ENCODE measurements around the gene PLEKHA7. TPM values are rescaled to one million over a fixed set of nuclear protein-coding genes. Genes with fewer than 3 reads are reported as not detected.

PLEKHA7 gene
- polyA plus RNA-seq, 1 of the 3 experiments (the other 2 are of a cell fraction): 0.12 TPM

DNA sequence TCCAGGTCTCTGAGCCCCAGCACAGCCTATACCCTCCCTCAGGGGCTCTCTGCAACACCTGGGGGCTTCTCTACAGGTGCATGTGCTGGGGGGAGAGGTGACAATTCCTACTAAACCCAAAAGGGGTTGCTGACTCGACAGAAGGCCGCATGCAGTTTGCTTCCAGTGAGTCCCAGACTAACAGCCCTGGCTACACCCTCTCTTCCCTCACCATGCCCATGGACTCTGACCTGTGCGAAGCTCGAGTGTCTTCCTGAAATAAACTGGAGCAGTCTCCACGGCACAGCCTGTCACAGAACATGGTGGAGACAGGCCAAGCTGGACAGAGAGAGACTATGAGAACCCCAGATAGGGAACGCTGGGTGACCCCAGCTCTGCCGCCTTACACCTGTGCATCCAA lies 16.6 kb downstream of the PLEKHA7 start (continued):
- TF ChIP-seq RFX5 (IDR thresholded peaks at IDR 0.05; ENCODE audit: low read length) (no peak), EP300 (IDR thresholded peaks at IDR 0.05; ENCODE audit: borderline replicate concordance in 1 of 2, low read depth in 1 of 2, low read length in 1 of 2) (no peak), FOSL2 (IDR thresholded peaks at IDR 0.05; ENCODE audit: borderline replicate concordance, low read depth) (no peak)

DNA sequence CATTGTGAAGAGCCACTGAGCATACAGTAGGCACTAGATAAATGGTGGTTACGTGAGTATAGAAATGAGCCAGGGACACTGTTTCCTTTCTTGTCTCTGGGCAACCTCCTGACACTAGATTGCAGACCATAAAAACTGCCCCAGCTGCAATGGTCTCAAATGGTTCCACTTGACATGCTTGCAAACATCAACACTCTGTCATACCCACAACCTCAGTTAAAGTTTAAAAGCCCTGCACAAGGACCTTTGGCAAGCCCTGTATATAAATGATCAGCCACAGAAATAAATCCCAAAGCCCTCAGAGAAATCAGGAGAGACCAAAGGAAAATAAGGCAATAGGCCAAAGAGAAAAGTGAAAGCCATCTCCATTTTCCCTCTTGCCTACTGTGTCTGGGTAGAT lies 20.7 kb downstream of the PLEKHA7 start:
- TF ChIP-seq RFX5 (IDR thresholded peaks at IDR 0.05; ENCODE audit: low read length): no peak
- TF ChIP-seq, protein P1, sequence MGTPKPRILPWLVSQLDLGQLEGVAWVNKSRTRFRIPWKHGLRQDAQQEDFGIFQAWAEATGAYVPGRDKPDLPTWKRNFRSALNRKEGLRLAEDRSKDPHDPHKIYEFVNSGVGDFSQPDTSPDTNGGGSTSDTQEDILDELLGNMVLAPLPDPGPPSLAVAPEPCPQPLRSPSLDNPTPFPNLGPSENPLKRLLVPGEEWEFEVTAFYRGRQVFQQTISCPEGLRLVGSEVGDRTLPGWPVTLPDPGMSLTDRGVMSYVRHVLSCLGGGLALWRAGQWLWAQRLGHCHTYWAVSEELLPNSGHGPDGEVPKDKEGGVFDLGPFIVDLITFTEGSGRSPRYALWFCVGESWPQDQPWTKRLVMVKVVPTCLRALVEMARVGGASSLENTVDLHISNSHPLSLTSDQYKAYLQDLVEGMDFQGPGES (IDR thresholded peaks at IDR 0.05; ENCODE audit: low read depth, low read length): no peak
- TF ChIP-seq EP300 (IDR thresholded peaks at IDR 0.05; ENCODE audit: borderline replicate concordance in 1 of 2, low read depth in 1 of 2, low read length in 1 of 2): no peak
- TF ChIP-seq, protein P2, sequence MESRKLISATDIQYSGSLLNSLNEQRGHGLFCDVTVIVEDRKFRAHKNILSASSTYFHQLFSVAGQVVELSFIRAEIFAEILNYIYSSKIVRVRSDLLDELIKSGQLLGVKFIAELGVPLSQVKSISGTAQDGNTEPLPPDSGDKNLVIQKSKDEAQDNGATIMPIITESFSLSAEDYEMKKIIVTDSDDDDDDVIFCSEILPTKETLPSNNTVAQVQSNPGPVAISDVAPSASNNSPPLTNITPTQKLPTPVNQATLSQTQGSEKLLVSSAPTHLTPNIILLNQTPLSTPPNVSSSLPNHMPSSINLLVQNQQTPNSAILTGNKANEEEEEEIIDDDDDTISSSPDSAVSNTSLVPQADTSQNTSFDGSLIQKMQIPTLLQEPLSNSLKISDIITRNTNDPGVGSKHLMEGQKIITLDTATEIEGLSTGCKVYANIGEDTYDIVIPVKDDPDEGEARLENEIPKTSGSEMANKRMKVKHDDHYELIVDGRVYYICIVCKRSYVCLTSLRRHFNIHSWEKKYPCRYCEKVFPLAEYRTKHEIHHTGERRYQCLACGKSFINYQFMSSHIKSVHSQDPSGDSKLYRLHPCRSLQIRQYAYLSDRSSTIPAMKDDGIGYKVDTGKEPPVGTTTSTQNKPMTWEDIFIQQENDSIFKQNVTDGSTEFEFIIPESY (IDR thresholded peaks at IDR 0.05; ENCODE audit: borderline replicate concordance, low read depth): no peak
- TF ChIP-seq, protein P3, sequence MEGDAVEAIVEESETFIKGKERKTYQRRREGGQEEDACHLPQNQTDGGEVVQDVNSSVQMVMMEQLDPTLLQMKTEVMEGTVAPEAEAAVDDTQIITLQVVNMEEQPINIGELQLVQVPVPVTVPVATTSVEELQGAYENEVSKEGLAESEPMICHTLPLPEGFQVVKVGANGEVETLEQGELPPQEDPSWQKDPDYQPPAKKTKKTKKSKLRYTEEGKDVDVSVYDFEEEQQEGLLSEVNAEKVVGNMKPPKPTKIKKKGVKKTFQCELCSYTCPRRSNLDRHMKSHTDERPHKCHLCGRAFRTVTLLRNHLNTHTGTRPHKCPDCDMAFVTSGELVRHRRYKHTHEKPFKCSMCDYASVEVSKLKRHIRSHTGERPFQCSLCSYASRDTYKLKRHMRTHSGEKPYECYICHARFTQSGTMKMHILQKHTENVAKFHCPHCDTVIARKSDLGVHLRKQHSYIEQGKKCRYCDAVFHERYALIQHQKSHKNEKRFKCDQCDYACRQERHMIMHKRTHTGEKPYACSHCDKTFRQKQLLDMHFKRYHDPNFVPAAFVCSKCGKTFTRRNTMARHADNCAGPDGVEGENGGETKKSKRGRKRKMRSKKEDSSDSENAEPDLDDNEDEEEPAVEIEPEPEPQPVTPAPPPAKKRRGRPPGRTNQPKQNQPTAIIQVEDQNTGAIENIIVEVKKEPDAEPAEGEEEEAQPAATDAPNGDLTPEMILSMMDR (IDR thresholded peaks at IDR 0.05): no peak
- TF ChIP-seq, protein P4, sequence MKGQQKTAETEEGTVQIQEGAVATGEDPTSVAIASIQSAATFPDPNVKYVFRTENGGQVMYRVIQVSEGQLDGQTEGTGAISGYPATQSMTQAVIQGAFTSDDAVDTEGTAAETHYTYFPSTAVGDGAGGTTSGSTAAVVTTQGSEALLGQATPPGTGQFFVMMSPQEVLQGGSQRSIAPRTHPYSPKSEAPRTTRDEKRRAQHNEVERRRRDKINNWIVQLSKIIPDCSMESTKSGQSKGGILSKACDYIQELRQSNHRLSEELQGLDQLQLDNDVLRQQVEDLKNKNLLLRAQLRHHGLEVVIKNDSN (IDR thresholded peaks at IDR 0.05; ENCODE audit: borderline replicate concordance, low read depth): no peak
- H3K4me3 ChIP-seq (ENCODE audit: low read depth in 2 of 2, low read length in 1 of 2): no peak overlapping the region
- H3K9me2 ChIP-seq: no peaks in the 10 kb centered on the region
- WGBS (ENCODE audit: low lambda C conversion rate): 0% methylated on average over 1 of the region's 1 CpG
- CTCF ChIA-PET: no interaction called here
- H2AFZ ChIP-seq (ENCODE audit: low read depth): no peak overlapping the region
- H3K4me2 ChIP-seq: no peak overlapping the region
- no peaks in the 10 kb centered on the region for H3F3A ChIP-seq (replicated peaks; ENCODE audit: insufficient read depth)
- H3K79me2 ChIP-seq (ENCODE audit: insufficient read depth): no peaks in the 10 kb centered on the region
- POLR2A ChIA-PET: no interaction called here
- DNase-seq: no peak
- no peaks in the 10 kb centered on the region for H3K36me3 ChIP-seq (replicated peaks in 1 of 2; ENCODE audit: control insufficient read depth in 1 of 2, insufficient read depth in 2 of 2, low read length in 1 of 2)
- no peak overlapping the region for H3K27ac ChIP-seq (ENCODE audit: low read depth in 2 of 2, low read length in 1 of 2)
- no peak overlapping the region for H3K9ac ChIP-seq
- H3K4me1 ChIP-seq (ENCODE audit: control insufficient read depth in 1 of 2, insufficient read depth in 2 of 2, low read depth in 1 of 2, low read length in 1 of 2): no peaks in the 10 kb centered on the region; a peak in 1 of 4 replicates
- H4K20me1 ChIP-seq (ENCODE audit: insufficient read depth): no peaks in the 10 kb centered on the region
- no peaks in the 10 kb centered on the region for H3K9me3 ChIP-seq
- no peaks in the 10 kb centered on the region for H3K27me3 ChIP-seq (ENCODE audit: insufficient read depth)

DNA sequence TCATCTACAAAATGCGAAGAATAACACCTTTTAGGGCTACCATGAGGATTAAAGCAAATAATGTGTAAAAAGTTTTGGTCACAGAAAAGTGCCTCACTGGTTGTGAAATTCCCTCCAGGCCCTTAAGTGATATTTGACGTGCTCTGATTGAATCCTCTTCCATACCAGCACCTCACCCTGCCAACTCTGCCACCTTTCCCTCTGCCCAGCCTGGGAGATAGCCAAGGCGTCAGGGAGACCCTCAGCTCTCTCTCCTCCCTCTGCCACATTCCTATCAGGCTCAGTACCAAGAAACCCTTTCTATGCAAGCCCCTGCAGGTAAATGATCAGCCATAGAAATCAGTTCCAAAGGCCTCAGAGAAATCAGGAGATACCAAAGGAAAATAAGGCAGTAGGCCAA lies 21.4 kb downstream of the PLEKHA7 start:
- Histone ChIP-seq H3K4me1 (ENCODE audit: control insufficient read depth in 1 of 2, insufficient read depth in 2 of 2, low read depth in 1 of 2, low read length in 1 of 2) (no peaks in the 10 kb centered on the region; a peak in 1 of 4 replicates), H3F3A (replicated peaks; ENCODE audit: insufficient read depth) (no peaks in the 10 kb centered on the region), H3K27me3 (ENCODE audit: insufficient read depth) (no peaks in the 10 kb centered on the region), H3K4me3 (ENCODE audit: low read depth in 2 of 2, low read length in 1 of 2) (no peak overlapping the region), H3K79me2 (ENCODE audit: insufficient read depth) (no peaks in the 10 kb centered on the region), H3K9ac (no peak overlapping the region), H4K20me1 (ENCODE audit: insufficient read depth) (no peaks in the 10 kb centered on the region), H3K9me3 (no peaks in the 10 kb centered on the region), H3K27ac (ENCODE audit: low read depth in 2 of 2, low read length in 1 of 2) (no peak overlapping the region), H3K9me2 (no peaks in the 10 kb centered on the region), H2AFZ (ENCODE audit: low read depth) (no peak overlapping the region), H3K36me3 (replicated peaks in 1 of 2; ENCODE audit: control insufficient read depth in 1 of 2, insufficient read depth in 2 of 2, low read length in 1 of 2) (no peaks in the 10 kb centered on the region), H3K4me2 (no peak overlapping the region)
- POLR2A ChIA-PET: no interaction called here
- 44% methylated on average over 3 of the region's 3 CpGs for WGBS (ENCODE audit: low lambda C conversion rate)
- DNase-seq: no peak
- CTCF ChIA-PET: interaction anchor here (0.7 kb wide), 1 partner anchor 1776 kb away, joined by 3 read pairs; no protein-coding TSS in a partner anchor
- no peak for TF ChIP-seq CHD2 (IDR thresholded peaks at IDR 0.05; ENCODE audit: low read length, partially characterized antibody)
- TF ChIP-seq TEAD4 (IDR thresholded peaks at IDR 0.05; ENCODE audit: borderline replicate concordance, insufficient read depth): no peak
- no peak for TF ChIP-seq MEF2A (IDR thresholded peaks at IDR 0.05; ENCODE audit: borderline replicate concordance, low read depth)
- TF ChIP-seq TCF12 (IDR thresholded peaks at IDR 0.05): no peak
- TF ChIP-seq, protein P5, sequence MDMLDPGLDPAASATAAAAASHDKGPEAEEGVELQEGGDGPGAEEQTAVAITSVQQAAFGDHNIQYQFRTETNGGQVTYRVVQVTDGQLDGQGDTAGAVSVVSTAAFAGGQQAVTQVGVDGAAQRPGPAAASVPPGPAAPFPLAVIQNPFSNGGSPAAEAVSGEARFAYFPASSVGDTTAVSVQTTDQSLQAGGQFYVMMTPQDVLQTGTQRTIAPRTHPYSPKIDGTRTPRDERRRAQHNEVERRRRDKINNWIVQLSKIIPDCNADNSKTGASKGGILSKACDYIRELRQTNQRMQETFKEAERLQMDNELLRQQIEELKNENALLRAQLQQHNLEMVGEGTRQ (IDR thresholded peaks at IDR 0.05; ENCODE audit: borderline replicate concordance, low read depth, low read length): no peak
- no peak for TF ChIP-seq FOXM1 (IDR thresholded peaks at IDR 0.05; ENCODE audit: low read depth)
- TF ChIP-seq EP300 (IDR thresholded peaks at IDR 0.05; ENCODE audit: borderline replicate concordance in 1 of 2, low read depth in 1 of 2, low read length in 1 of 2): no peak
- TF ChIP-seq, protein P6, sequence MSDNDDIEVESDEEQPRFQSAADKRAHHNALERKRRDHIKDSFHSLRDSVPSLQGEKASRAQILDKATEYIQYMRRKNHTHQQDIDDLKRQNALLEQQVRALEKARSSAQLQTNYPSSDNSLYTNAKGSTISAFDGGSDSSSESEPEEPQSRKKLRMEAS (IDR thresholded peaks at IDR 0.05; ENCODE audit: low read depth): no peak
